Measurements from ENCODE around the gene RAB9A.

DNA sequence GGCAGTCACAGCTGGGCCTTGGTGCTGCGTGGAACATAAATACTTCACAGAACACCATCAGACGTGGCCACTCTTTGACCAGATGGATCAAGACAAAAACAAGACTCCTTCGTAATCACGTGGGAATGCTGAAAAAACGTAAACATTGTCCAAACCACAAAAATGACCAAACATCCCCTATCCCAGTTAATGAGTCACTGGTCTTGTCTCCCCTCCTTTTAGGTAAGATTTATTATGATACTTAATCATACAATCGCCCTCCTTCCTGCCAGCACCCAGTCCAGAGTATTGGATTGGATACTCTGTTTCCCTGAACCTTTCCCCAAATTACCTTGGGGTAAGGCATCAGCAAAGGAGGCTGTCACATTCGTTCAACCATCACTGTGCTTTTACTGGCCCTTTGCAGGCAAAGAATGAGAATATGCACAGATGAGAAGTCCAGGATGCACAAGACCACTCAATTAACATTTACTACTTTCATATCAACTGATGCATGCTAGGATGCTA lies 36.6 kb upstream of the RAB9A start:
- TF ChIP-seq TAF1 (IDR thresholded peaks at IDR 0.05; ENCODE audit: control insufficient read depth, extremely low read depth, insufficient read depth, low read length, severe bottlenecking) (no peak), SIX5 (IDR thresholded peaks at IDR 0.05; ENCODE audit: borderline replicate concordance in 1 of 2, insufficient read depth in 1 of 2, low read depth in 1 of 2, low read length in 2 of 2) (no peak), RCOR1 (IDR thresholded peaks at IDR 0.05; ENCODE audit: borderline replicate concordance in 1 of 2, low read depth in 2 of 2, low read length in 2 of 2) (no peak), ZNF668 (CRISPR knock-in tag; IDR thresholded peaks at IDR 0.05) (no peak), EHMT2 (IDR thresholded peaks at IDR 0.05) (no peak), PCBP1 (IDR thresholded peaks at IDR 0.05; ENCODE audit: low read depth, low read length, poor library complexity, severe bottlenecking) (no peak), POLR2AphosphoS5 (IDR thresholded peaks at IDR 0.05; ENCODE audit: control insufficient read depth, insufficient read depth, low read depth, low read length) (no peak), MECOM (CRISPR knock-in tag; IDR thresholded peaks at IDR 0.05) (no peak), RBBP5 (IDR thresholded peaks at IDR 0.05; ENCODE audit: borderline replicate concordance, insufficient read depth, low read length, poor library complexity, severe bottlenecking) (no peak), NUFIP1 (IDR thresholded peaks at IDR 0.05; ENCODE audit: partially characterized antibody) (no peak), CBX5 (IDR thresholded peaks at IDR 0.05; ENCODE audit: borderline replicate concordance, low read depth) (no peak)
- TF ChIP-seq, protein P1, sequence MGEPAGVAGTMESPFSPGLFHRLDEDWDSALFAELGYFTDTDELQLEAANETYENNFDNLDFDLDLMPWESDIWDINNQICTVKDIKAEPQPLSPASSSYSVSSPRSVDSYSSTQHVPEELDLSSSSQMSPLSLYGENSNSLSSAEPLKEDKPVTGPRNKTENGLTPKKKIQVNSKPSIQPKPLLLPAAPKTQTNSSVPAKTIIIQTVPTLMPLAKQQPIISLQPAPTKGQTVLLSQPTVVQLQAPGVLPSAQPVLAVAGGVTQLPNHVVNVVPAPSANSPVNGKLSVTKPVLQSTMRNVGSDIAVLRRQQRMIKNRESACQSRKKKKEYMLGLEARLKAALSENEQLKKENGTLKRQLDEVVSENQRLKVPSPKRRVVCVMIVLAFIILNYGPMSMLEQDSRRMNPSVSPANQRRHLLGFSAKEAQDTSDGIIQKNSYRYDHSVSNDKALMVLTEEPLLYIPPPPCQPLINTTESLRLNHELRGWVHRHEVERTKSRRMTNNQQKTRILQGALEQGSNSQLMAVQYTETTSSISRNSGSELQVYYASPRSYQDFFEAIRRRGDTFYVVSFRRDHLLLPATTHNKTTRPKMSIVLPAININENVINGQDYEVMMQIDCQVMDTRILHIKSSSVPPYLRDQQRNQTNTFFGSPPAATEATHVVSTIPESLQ (CRISPR knock-in tag; IDR thresholded peaks at IDR 0.05): no peak
